Gastrocnemius medialis (tissue), 4 donors: ENCODE data around the gene CTBP2. TPM values are rescaled to one million over a fixed set of nuclear protein-coding genes. Genes with fewer than 3 reads are reported as not detected.

Source experiments
- ATAC-seq, 2 donors: fragments of 150-250 bp; one replicate each; pipeline ENCODE4 v1.9.1; 2016
- DNase-seq, 2 donors: peaks; one replicate each; pipeline ENCODE4 v3.0.0-alpha.2; 2019
- H3K27ac ChIP-seq, 4 donors: fragments of 200-600 bp; sonication (generic); 1 replicate in 1 of 4; 2 replicates in 3 of 4; pipeline ENCODE4 v1.5.1; 2016 to 2018; ENCODE audit warnings: mild to moderate bottlenecking in 2 of 4, moderate library complexity in 1 of 4
- H3K27me3 ChIP-seq, 3 donors: fragments of 200-600 bp; sonication (generic) in 2 of 3; 1 replicate in 1 of 3; 2 replicates in 2 of 3; pipeline versions ENCODE4 v1.5.1 to v1.6.0; 2016 to 2019; ENCODE audit warnings: mild to moderate bottlenecking in 1 of 3, moderate library complexity in 1 of 3
- H3K36me3 ChIP-seq, 2 donors: fragments of 200-600 bp; sonication (generic) in 1 of 2; one replicate each; pipeline ENCODE4 v1.5.1; 2017 to 2018
- H3K4me1 ChIP-seq, 2 donors: fragments of 200-600 bp; sonication (generic) in 1 of 2; one replicate each; pipeline ENCODE4 v1.5.1; 2016 to 2017; ENCODE audit warnings: mild to moderate bottlenecking in 2 of 2
- H3K4me3 ChIP-seq, 4 donors: fragments of 200-600 bp; sonication (generic) in 3 of 4; 1 replicate in 1 of 4; 2 replicates in 3 of 4; pipeline ENCODE4 v1.5.1; 2016 to 2019; ENCODE audit warnings: mild to moderate bottlenecking in 2 of 4
- H3K9me3 ChIP-seq, 3 donors: fragments of 200-600 bp; sonication (generic) in 2 of 3; 1 replicate in 1 of 3; 2 replicates in 2 of 3; pipeline ENCODE4 v1.5.1; 2016 to 2019
- POLR2A ChIP-seq, 2 donors: fragments of 450-650 bp; IDR thresholded peaks; one replicate each; pipeline ENCODE4 v1.6.1; 2017; ENCODE audit warnings: antibody characterized with exemption in 2 of 2, mild to moderate bottlenecking in 2 of 2, moderate library complexity in 2 of 2
- in situ Hi-C, 4 donors: fragments of 200-750 bp; cut with MboI; loops; one replicate each; pipeline versions ENCODE4 v1.15.0 to v1.8.0; 2017; ENCODE audit warnings: low sequenced_read_pairs in 4 of 4
- intact Hi-C: fragments of 100-400 bp; cut with DNase I; formaldehyde crosslinking; loops from one replicate; pipeline ENCODE4 v1.15.1; 2023; ENCODE audit warnings: low total_unique reads
- total RNA-seq, 4 donors: library from RNA; depleted of rRNA; stranded (reverse); fragments of >200 nt; gene quantifications; one replicate each; pipeline versions ENCODE4 v1.1.0 to v1.2.3, GENCODE V29; 2016
- TF ChIP-seq, protein P1 (sequence below), 5 experiments: fragments of 450-650 bp in 3 of 5; fragments of 200-600 bp in 2 of 5; sonication (generic) in 2 of 5; IDR thresholded peaks in 4 of 5; conservative IDR thresholded peaks in 1 of 5; 1 replicate in 4 of 5; 2 replicates in 1 of 5; pipeline ENCODE4 v1.5.1; 2016 to 2019; ENCODE audit warnings: antibody characterized with exemption in 5 of 5, mild to moderate bottlenecking in 3 of 5, moderate library complexity in 3 of 5

CTBP2 gene
- total RNA-seq, 4 donors from 2014 or later: 13.9 to 36.7 (median 21.1) TPM

- DNase-seq (no peak), ATAC-seq (peak; percentile 23 to 47)
- H3K36me3 ChIP-seq: peaks cover 0 to 7% of the 10 kb centered on the region in 2 donors
- H3K4me1 ChIP-seq: peaks cover 35 to 59% of the 10 kb centered on the region in 2 donors
- in situ Hi-C loops: no loop called here
- H3K27ac ChIP-seq: peak overlapping the region; percentile 27 to 68 (median 55)
- H3K9me3 ChIP-seq: no peaks in the 10 kb centered on the region
- H3K27me3 ChIP-seq: no peaks in the 10 kb centered on the region
- intact Hi-C loops: no loop called here
- H3K4me3 ChIP-seq: no peak overlapping the region
- no peak for TF ChIP-seq POLR2A (IDR thresholded peaks at IDR 0.05)
These were observed 46.5 kb downstream of the CTBP2 start for GRCh38 chr10:125113691-125114371.

DNA sequence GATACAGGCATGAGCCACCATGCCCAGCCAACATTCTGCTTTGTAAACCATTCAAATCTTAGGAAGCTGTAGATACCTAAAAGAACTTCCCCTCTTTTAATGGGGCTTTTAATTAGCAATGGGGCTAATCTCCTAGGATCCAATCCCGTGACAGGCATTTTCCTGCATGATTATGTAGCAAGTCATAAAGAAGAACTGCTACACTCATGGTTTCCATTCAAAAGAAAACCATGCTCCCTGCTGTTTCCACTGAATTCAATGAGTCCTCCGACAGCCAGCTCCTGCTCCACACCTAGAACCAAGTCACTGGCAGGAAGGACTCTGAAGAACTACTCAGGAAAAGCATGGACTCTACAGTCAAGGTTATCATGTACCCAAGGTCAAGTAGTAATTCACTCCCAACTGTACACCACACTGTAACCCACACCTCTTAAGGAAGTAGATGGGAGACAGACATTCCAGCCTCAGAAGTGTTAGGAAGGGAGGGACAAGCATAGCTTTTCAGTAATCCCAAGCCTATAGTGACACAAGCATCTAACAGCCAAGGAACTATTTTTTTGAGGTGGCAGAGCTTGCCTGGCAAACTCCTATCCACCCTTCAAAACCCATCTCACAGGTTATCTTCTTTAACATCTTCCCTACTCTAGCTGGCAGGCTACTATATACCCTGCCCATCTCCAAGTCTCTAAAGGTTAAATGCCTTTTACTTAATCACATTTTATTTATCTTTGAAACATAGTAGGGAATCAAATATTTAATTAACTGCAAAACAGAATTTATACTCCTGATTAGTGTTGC, 47.5 kb downstream of the CTBP2 start:
- H3K27me3 ChIP-seq: no peaks in the 10 kb centered on the region
- no peaks in the 10 kb centered on the region for H3K9me3 ChIP-seq
- intact Hi-C loops: no loop called here
- TF ChIP-seq, protein P1, sequence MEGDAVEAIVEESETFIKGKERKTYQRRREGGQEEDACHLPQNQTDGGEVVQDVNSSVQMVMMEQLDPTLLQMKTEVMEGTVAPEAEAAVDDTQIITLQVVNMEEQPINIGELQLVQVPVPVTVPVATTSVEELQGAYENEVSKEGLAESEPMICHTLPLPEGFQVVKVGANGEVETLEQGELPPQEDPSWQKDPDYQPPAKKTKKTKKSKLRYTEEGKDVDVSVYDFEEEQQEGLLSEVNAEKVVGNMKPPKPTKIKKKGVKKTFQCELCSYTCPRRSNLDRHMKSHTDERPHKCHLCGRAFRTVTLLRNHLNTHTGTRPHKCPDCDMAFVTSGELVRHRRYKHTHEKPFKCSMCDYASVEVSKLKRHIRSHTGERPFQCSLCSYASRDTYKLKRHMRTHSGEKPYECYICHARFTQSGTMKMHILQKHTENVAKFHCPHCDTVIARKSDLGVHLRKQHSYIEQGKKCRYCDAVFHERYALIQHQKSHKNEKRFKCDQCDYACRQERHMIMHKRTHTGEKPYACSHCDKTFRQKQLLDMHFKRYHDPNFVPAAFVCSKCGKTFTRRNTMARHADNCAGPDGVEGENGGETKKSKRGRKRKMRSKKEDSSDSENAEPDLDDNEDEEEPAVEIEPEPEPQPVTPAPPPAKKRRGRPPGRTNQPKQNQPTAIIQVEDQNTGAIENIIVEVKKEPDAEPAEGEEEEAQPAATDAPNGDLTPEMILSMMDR (IDR thresholded peaks at IDR 0.05 in 4 of 5, conservative IDR thresholded peaks at IDR 0.05 in 1 of 5): no peak
- no peak for TF ChIP-seq POLR2A (IDR thresholded peaks at IDR 0.05)
- ATAC-seq (no peak), DNase-seq (no peak)
- H3K4me3 ChIP-seq: no peak overlapping the region
- H3K27ac ChIP-seq: peak overlapping the region; percentile 27 to 68 (median 55)
- in situ Hi-C loops: no loop called here
- H3K4me1 ChIP-seq: peaks cover 27 to 50% of the 10 kb centered on the region in 2 donors
- peaks cover 0 to 17% of the 10 kb centered on the region in 2 donors for H3K36me3 ChIP-seq

DNA sequence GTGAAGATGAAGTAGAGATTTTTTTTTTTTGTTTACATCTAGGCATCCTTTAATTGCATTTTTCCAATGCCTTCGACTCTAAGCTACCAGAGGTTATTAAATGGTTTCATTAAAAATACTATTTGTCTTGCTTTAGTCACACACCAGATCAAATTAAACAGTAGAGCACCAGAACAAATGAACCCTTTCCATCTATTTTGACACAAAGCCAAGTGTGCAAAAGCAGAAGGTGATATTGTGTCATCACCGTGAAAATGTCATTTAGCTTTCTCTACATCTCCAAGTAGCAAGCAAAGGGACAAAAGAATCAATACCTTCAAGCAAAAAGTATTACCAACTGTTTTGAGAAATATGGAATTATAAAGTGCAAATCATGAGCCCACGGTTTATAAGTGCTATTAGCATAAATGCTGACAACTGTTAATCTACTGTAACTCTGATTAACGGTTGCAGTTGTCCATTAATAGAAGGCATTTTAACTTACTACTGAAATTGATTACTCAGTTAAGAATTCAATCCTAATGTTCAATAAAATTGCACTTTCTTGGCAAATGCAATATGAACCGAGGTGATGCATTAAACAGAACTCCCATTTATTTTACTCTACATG, 49.1 kb downstream of the CTBP2 start:
- ATAC-seq (no peak), DNase-seq (no peak)
- H3K27me3 ChIP-seq: no peaks in the 10 kb centered on the region
- intact Hi-C loops: no loop called here
- H3K36me3 ChIP-seq: peaks cover 0 to 30% of the 10 kb centered on the region in 2 donors
- in situ Hi-C loops: no loop called here
- H3K4me1 ChIP-seq: peaks cover 17 to 48% of the 10 kb centered on the region in 2 donors
- H3K9me3 ChIP-seq: no peaks in the 10 kb centered on the region
- no peak overlapping the region for H3K27ac ChIP-seq
- TF ChIP-seq POLR2A (IDR thresholded peaks at IDR 0.05): no peak
- TF ChIP-seq, protein P1 (IDR thresholded peaks at IDR 0.05 in 4 of 5, conservative IDR thresholded peaks at IDR 0.05 in 1 of 5): no peak
- H3K4me3 ChIP-seq: no peak overlapping the region

GRCh38 chr10:125107965-125108580, 52.3 kb downstream of the CTBP2 start:
- no peaks in the 10 kb centered on the region for H3K9me3 ChIP-seq
- TF ChIP-seq, protein P1 (IDR thresholded peaks at IDR 0.05 in 4 of 5, conservative IDR thresholded peaks at IDR 0.05 in 1 of 5): no peak
- no peak for TF ChIP-seq POLR2A (IDR thresholded peaks at IDR 0.05)
- intact Hi-C loops: no loop called here
- DNase-seq: no peak
- peaks cover 0 to 30% of the 10 kb centered on the region in 2 donors for H3K36me3 ChIP-seq
- ATAC-seq: no peak
- H3K4me3 ChIP-seq: no peak overlapping the region
- in situ Hi-C loops: no loop called here
- no peaks in the 10 kb centered on the region for H3K27me3 ChIP-seq
- H3K27ac ChIP-seq: no peak overlapping the region
- peaks cover 21 to 58% of the 10 kb centered on the region in 2 donors for H3K4me1 ChIP-seq
